GM23338 (cell line): ENCODE data around the gene SPATC1L. TPM values are rescaled to one million over a fixed set of nuclear protein-coding genes. Genes with fewer than 3 reads are reported as not detected.

Experiments
- ATAC-seq: fragments of 200-7000 bp; cut with Tn5 transposase; 3 replicates; pipeline ENCODE4 v1.9.1; 2020
- DNase-seq: peaks from one replicate; pipeline ENCODE4 v3.0.0-alpha.2; 2015; ENCODE audit warnings: low spot score
- H2AFZ ChIP-seq: fragments of 200-600 bp; sonication (generic); 2 replicates; pipeline ENCODE4 v1.8.0; 2016; ENCODE audit warnings: antibody characterized with exemption, mild to moderate bottlenecking, moderate library complexity
- H3F3A ChIP-seq: fragments of 200-600 bp; sonication (generic); replicated peaks from 2 replicates; pipeline ENCODE4 v1.8.0; 2017; ENCODE audit warnings: antibody characterized with exemption, mixed run types, low read depth
- H3K27ac ChIP-seq: fragments of 200-600 bp; sonication (generic); 2 replicates; pipeline ENCODE4 v1.6.1; 2016; ENCODE audit warnings: low read depth
- H3K27me3 ChIP-seq: fragments of 200-600 bp; sonication (generic); 2 replicates; pipeline ENCODE4 v1.8.0; 2016; ENCODE audit warnings: mild to moderate bottlenecking, mixed run types, moderate library complexity; ENCODE audit not compliant: insufficient read depth
- H3K36me3 ChIP-seq: fragments of 200-600 bp; sonication (generic); 2 replicates; pipeline ENCODE4 v1.8.0; 2016; ENCODE audit warnings: mild to moderate bottlenecking; ENCODE audit not compliant: insufficient read depth
- H3K4me1 ChIP-seq: fragments of 200-600 bp; sonication (generic); 2 replicates; pipeline ENCODE4 v1.8.0; 2016; ENCODE audit warnings: mild to moderate bottlenecking, moderate library complexity; ENCODE audit not compliant: insufficient read depth
- H3K4me2 ChIP-seq: fragments of 200-600 bp; sonication (generic); 2 replicates; pipeline ENCODE4 v1.7.1; 2017; ENCODE audit warnings: mixed run types
- H3K4me3 ChIP-seq: fragments of 200-600 bp; sonication (generic); 2 replicates; pipeline ENCODE4 v1.6.1; 2016; ENCODE audit warnings: mixed run types
- H3K79me2 ChIP-seq: fragments of 200-600 bp; sonication (generic); replicated peaks from 2 replicates; pipeline ENCODE4 v1.8.0; 2017; ENCODE audit warnings: mild to moderate bottlenecking; ENCODE audit not compliant: insufficient read depth
- H3K9me2 ChIP-seq: fragments of 200-600 bp; sonication (generic); 2 replicates; pipeline ENCODE4 v1.8.0; 2017; ENCODE audit not compliant: insufficient read depth
- H4K20me1 ChIP-seq: fragments of 200-600 bp; sonication (generic); replicated peaks from 2 replicates; pipeline ENCODE4 v1.8.0; 2017; ENCODE audit warnings: mild to moderate bottlenecking; ENCODE audit not compliant: insufficient read depth
- H3K27ac Mint-ChIP-seq: 2 replicates; pipeline ENCODE4 v1.8.0; 2020; ENCODE audit warnings: inconsistent platforms, mild to moderate bottlenecking, moderate library complexity, mixed read lengths
- H3K27me3 Mint-ChIP-seq: 3 replicates; pipeline ENCODE4 v1.8.0; 2022; ENCODE audit warnings: low read depth, mild to moderate bottlenecking, moderate library complexity, mixed read lengths, inconsistent platforms; ENCODE audit not compliant: insufficient read depth, poor library complexity
- H3K36me3 Mint-ChIP-seq: 3 replicates; pipeline ENCODE4 v1.8.0; 2021; ENCODE audit warnings: low read depth, mild to moderate bottlenecking, inconsistent platforms, moderate library complexity, mixed read lengths
- H3K4me1 Mint-ChIP-seq: 3 replicates; pipeline ENCODE4 v1.8.0; 2020; ENCODE audit warnings: mild to moderate bottlenecking, inconsistent platforms, mixed read lengths
- H3K4me3 Mint-ChIP-seq: 3 replicates; pipeline ENCODE4 v1.8.0; 2021; ENCODE audit warnings: moderate library complexity, mild to moderate bottlenecking, inconsistent platforms, mixed read lengths
- H3K9me3 Mint-ChIP-seq: 3 replicates; pipeline ENCODE4 v1.8.0; 2020; ENCODE audit warnings: moderate library complexity, mild to moderate bottlenecking, inconsistent platforms, mixed read lengths
- CREB1 ChIP-seq: fragments of 250-450 bp; sonication (Bioruptor Pico); IDR thresholded peaks from 2 replicates; pipeline ENCODE4 v1.5.0; 2020; ENCODE audit warnings: low read depth, mild to moderate bottlenecking, moderate library complexity
- CTCF ChIP-seq, 2 experiments: fragments of 200-600 bp in 1 of 2; sonication (generic) in 1 of 2; conservative IDR thresholded peaks; 2 replicates each; pipeline versions ENCODE4 v1.5.1 to v1.6.1; 2016 to 2017; ENCODE audit warnings: antibody characterized with exemption in 2 of 2, low read depth in 2 of 2, mild to moderate bottlenecking in 2 of 2, moderate library complexity in 1 of 2
- EZH2 ChIP-seq: fragments of 200-600 bp; sonication (generic); IDR thresholded peaks from one replicate; pipeline ENCODE4 v1.8.0; 2017; ENCODE audit warnings: antibody characterized with exemption, mild to moderate bottlenecking, low read depth; ENCODE audit not compliant: unreplicated experiment
- EZH2phosphoT487 ChIP-seq: fragments of 200-600 bp; sonication (generic); IDR thresholded peaks from one replicate; pipeline ENCODE4 v1.8.1; 2018; ENCODE audit warnings: antibody characterized with exemption; ENCODE audit not compliant: unreplicated experiment
- JUNB ChIP-seq: IDR thresholded peaks from one replicate; pipeline ENCODE4 v1.6.1; 2016; ENCODE audit warnings: antibody characterized with exemption; ENCODE audit not compliant: unreplicated experiment
- NANOG ChIP-seq: IDR thresholded peaks from 2 replicates; pipeline ENCODE4 v1.6.1; 2016; ENCODE audit warnings: antibody characterized with exemption, borderline replicate concordance
- POLR2AphosphoS5 ChIP-seq: IDR thresholded peaks from 2 replicates; pipeline ENCODE4 v1.6.1; 2016; ENCODE audit warnings: antibody characterized with exemption, low read depth
- REST ChIP-seq: IDR thresholded peaks from one replicate; pipeline ENCODE4 v1.6.1; 2018; ENCODE audit warnings: antibody characterized with exemption; ENCODE audit not compliant: unreplicated experiment
- STAT1 ChIP-seq: IDR thresholded peaks from one replicate; pipeline ENCODE4 v1.6.1; 2016; ENCODE audit warnings: antibody characterized with exemption; ENCODE audit not compliant: unreplicated experiment
- ZNF114 ChIP-seq: fragments of 250-450 bp; sonication (Bioruptor Pico); IDR thresholded peaks from 2 replicates; pipeline ENCODE4 v1.5.0; 2020; ENCODE audit warnings: mild to moderate bottlenecking, moderate library complexity
- ZNF331 ChIP-seq: fragments of 250-450 bp; sonication (Bioruptor Pico); IDR thresholded peaks from 2 replicates; pipeline ENCODE4 v1.5.0; 2020; ENCODE audit warnings: low read depth, mild to moderate bottlenecking, moderate library complexity
- ZNF462 ChIP-seq: fragments of 250-450 bp; sonication (Bioruptor Pico); IDR thresholded peaks from 2 replicates; pipeline ENCODE4 v1.5.0; 2020; ENCODE audit warnings: mild to moderate bottlenecking, moderate library complexity
- polyA plus RNA-seq: library from polyadenylated mRNA; unstranded; fragments of >200 nt; fragmentation: Nextera tagmentation; extraction: Ambion mirVana; gene quantifications from 2 replicates; pipeline ENCODE4 v1.2.1, GENCODE V29; 2016
- total RNA-seq: library from RNA; depleted of rRNA; stranded (reverse); fragments of >200 nt; shearing (Covaris generic); gene quantifications from 2 replicates; pipeline ENCODE4 v1.2.3, GENCODE V29; 2014
- TF ChIP-seq, protein P1 (sequence below): IDR thresholded peaks from 2 replicates; pipeline ENCODE4 v1.6.1; 2016; ENCODE audit warnings: antibody characterized with exemption

SPATC1L gene
- total and polyA plus RNA-seq, 2 experiments from 2014 or later: 37.6 to 70.2 TPM

DNA sequence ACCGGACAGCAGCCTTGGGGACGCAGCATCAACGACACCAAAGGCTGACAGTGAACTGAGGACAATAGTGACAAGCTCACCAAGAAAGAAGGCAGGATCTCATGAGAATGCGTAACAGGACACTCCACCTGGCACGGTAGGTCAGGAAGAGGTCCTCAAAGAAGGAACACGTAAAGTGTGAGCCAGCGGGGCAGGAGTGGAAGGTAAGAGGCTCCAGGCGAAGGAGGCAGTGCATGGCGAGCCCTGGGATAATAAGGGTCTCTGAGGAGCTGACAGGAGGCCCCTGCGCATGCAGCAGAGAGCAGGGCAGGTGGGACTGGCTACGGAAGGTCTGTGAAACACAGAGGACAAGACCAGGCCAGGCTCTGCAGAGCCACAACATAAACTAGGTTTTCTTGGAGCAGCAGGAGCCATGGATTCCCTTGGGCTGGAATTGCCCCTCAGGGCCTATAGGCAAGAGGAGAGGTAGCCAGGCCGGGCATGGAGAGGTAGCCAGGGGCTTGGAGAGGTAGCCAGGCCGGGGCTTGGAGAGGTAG lies 36.1 kb upstream of the SPATC1L start:
- H3K36me3 Mint-ChIP-seq: peaks cover 27% of the 10 kb centered on the region
- Histone ChIP-seq H3K4me1 (no peaks in the 10 kb centered on the region), H3K27me3 (no peaks in the 10 kb centered on the region), H2AFZ (no peak overlapping the region), H3K79me2 (peaks cover 80% of the 10 kb centered on the region), H3K4me3 (no peak overlapping the region), H4K20me1 (peaks cover 29% of the 10 kb centered on the region), H3F3A (0 out of 2 replicates have a peak, but pooled peaks cover 5% of the 10 kb centered on the region), H3K36me3 (peaks cover 14% of the 10 kb centered on the region; the same call in 1 of the 2 replicates), H3K4me2 (no peak overlapping the region), H3K27ac (no peak overlapping the region), H3K9me2 (no peaks in the 10 kb centered on the region)
- no peak overlapping the region for H3K27ac Mint-ChIP-seq
- H3K27me3 Mint-ChIP-seq: peaks cover 6% of the 10 kb centered on the region
- no peak overlapping the region for H3K4me3 Mint-ChIP-seq
- TF ChIP-seq POLR2AphosphoS5 (no peak), EZH2phosphoT487 (no peak), ZNF114 (CRISPR knock-in tag) (no peak), CREB1 (CRISPR knock-in tag) (no peak), STAT1 (no peak), ZNF331 (CRISPR knock-in tag) (no peak), REST (no peak), CTCF (conservative IDR thresholded peaks at IDR 0.05; ENCODE audit: low read depth in 2 of 2) (no peak), JUNB (no peak), EZH2 (no peak), NANOG (no peak), ZNF462 (CRISPR knock-in tag) (no peak)
- TF ChIP-seq, protein P1, sequence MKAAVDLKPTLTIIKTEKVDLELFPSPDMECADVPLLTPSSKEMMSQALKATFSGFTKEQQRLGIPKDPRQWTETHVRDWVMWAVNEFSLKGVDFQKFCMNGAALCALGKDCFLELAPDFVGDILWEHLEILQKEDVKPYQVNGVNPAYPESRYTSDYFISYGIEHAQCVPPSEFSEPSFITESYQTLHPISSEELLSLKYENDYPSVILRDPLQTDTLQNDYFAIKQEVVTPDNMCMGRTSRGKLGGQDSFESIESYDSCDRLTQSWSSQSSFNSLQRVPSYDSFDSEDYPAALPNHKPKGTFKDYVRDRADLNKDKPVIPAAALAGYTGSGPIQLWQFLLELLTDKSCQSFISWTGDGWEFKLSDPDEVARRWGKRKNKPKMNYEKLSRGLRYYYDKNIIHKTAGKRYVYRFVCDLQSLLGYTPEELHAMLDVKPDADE: no peak
- peaks cover 5% of the 10 kb centered on the region; the same call in 1 of the 3 replicates for H3K4me1 Mint-ChIP-seq
- DNase-seq (no peak), ATAC-seq (no peak)
- H3K9me3 Mint-ChIP-seq: peaks cover 2% of the 10 kb centered on the region
